Measurements from ENCODE around the gene EFCAB11.

DNA sequence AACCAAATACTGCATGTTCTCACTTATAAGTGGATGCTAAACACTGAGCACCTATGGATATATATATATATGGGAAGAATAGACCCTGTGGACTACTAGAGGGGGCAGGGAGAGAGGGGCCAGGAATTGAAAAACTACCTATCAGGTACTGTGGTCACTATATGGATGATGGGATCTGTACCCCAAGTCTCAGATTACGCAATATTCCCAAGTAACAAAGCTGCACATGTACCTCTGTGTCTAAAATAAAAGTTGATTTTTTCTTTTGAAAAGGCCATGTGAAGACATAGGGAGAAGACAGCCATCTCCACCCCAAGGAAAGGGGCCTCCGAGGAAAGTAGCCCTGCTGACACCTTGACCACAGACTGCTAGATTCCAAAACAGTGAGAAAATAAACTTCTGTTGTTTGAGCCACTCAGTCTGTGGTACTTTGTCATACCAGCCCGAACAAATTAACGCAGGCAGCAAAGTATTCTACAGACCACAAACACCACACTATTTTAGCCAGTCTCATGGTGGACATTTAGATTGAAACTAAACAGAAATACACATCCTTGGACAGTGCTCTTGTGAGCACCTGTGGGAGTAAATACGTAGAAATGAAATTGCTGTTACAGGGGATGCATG, 197.1 kb downstream of the EFCAB11 start:
- TF ChIP-seq CTCF (IDR thresholded peaks at IDR 0.05): no peak
- TF ChIP-seq EP300 (IDR thresholded peaks at IDR 0.05): no peak

All from ovary (tissue), 3 donors.